Gastroesophageal sphincter (tissue), 4 donors: Measurements from ENCODE around the gene PKNOX1. TPM values are rescaled to one million over a fixed set of nuclear protein-coding genes. Genes with fewer than 3 reads are reported as not detected.
"Not testable (repeated sequence)": the region's sequence is repeated elsewhere in the genome, so short reads cannot be mapped to it uniquely, and the experiment has no call there.

Experiments
- ATAC-seq: fragments of 150-250 bp; one replicate; pipeline ENCODE4 v1.9.1; 2016; ENCODE audit warnings: mild to moderate bottlenecking, moderate library complexity
- H3K27ac ChIP-seq, 4 donors: fragments of 200-600 bp; sonication (generic) in 3 of 4; 1 replicate in 3 of 4; 2 replicates in 1 of 4; pipeline ENCODE4 v1.5.1; 2016 to 2019
- H3K27me3 ChIP-seq: fragments of 200-600 bp; sonication (generic); one replicate; pipeline ENCODE4 v1.5.1; 2019
- H3K36me3 ChIP-seq, 2 donors: fragments of 200-600 bp; sonication (generic); one replicate each; pipeline ENCODE4 v1.5.1; 2019; ENCODE audit warnings: control low read depth in 1 of 2
- H3K4me1 ChIP-seq, 3 donors: fragments of 200-600 bp; sonication (generic); 1 replicate in 2 of 3; 2 replicates in 1 of 3; pipeline ENCODE4 v1.5.1; 2016 to 2019; ENCODE audit warnings: control low read depth in 2 of 3
- H3K4me3 ChIP-seq, 2 donors: fragments of 200-600 bp; sonication (generic); one replicate each; pipeline ENCODE4 v1.5.1; 2019; ENCODE audit warnings: mild to moderate bottlenecking in 1 of 2, moderate library complexity in 1 of 2
- H3K9me3 ChIP-seq, 3 donors: fragments of 200-600 bp; sonication (generic); one replicate each; pipeline ENCODE4 v1.5.1; 2017 to 2019; ENCODE audit warnings: control low read depth in 2 of 3
- CTCF ChIP-seq, 4 experiments: fragments of 200-600 bp in 2 of 4; fragments of 450-650 bp in 2 of 4; sonication (generic) in 1 of 4; IDR thresholded peaks; one replicate each; pipeline ENCODE4 v1.5.1; 2017 to 2019; ENCODE audit warnings: antibody characterized with exemption in 4 of 4, mild to moderate bottlenecking in 2 of 4, moderate library complexity in 2 of 4
- EP300 ChIP-seq: sonication (generic); formaldehyde crosslinking; IDR thresholded peaks from one replicate; pipeline ENCODE4 v1.6.1; 2017; ENCODE audit warnings: antibody characterized with exemption, mild to moderate bottlenecking
- POLR2A ChIP-seq, 2 donors: fragments of 450-650 bp; IDR thresholded peaks; one replicate each; pipeline ENCODE4 v1.6.1; 2017; ENCODE audit warnings: antibody characterized with exemption in 2 of 2, mild to moderate bottlenecking in 2 of 2, moderate library complexity in 1 of 2
- POLR2AphosphoS5 ChIP-seq: sonication (generic); formaldehyde crosslinking; IDR thresholded peaks from one replicate; pipeline ENCODE4 v1.6.1; 2017; ENCODE audit warnings: antibody characterized with exemption
- WGBS, 2 donors: methylation state at CpG; one replicate each; pipeline ENCODE4 v1.1.5; 2018; ENCODE audit warnings: low coverage in 1 of 2; 5-methylcytosine and 5-hydroxymethylcytosine counted together
- total RNA-seq, 4 donors: library from RNA; depleted of rRNA; stranded (reverse); fragments of >200 nt; gene quantifications; one replicate each; pipeline ENCODE4 v1.1.0, GENCODE V29; 2016

PKNOX1 gene
- total RNA-seq: 10 to 100 TPM; 12.9 to 15.3 (median 15.1) TPM

DNA sequence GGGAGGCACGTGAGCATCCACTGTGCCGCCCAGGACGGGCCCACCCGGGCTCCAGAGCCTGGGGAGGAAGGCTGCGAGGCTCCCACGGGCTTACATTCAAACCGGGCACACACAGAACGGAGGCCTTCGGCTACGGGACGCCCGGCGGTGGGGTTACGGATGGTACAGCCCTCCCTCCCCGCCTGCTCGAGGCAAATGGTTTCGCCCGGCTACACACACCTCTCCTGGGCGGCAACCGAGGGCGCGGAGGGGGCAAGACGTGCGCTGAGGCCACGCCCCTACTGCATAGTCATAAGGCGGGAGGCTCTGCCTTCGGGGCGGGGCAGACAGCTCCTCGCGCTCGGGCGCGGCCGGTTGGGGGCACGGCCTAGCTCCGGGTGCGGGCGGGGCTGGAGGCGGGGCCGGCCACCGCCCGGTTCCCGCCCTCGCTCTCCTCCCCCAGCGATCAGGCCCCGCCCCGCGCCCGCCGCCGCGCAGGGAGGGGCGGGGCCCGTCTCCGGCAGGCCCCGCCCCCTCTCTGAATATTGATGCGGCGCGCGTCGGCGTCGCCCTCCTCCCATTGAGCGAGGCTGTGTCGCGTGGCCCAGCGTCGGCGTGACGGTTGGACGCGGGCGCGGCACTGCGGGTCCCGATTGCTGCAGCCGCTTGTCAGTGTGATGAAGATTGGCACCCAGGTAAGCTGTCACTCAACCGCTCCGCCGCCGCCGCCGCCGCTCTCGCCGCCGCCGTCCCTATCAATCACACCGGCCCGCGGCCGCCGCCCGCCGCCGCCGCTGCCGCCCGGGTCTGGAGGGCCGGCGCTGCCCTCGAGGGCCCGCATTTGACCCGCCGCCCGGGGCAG lies at the start of gene PKNOX1:
Gene PKNOX1, plus strand, starts transcription at position 572 of the 841 bp plus-strand sequence. CDS start 29,820 bp downstream, outside the sequence.
- H3K9me3 ChIP-seq: no peaks in the 10 kb centered on the region
- TF ChIP-seq POLR2A (IDR thresholded peaks at IDR 0.05) (peak; percentile 59 to 72), EP300 (no peak), CTCF (IDR thresholded peaks at IDR 0.05) (peak in 1 of 4 experiments; percentile 34), POLR2AphosphoS5 (peak; percentile 53)
- peak within 1 kb of the TSS; percentile 90 to 100 (median 100) for H3K27ac ChIP-seq
- WGBS, 2 donors: no CpG with 5 or more reads among the region's 106 CpGs
- no peaks in the 10 kb centered on the region for H3K27me3 ChIP-seq
- no peaks in the 10 kb centered on the region for H3K36me3 ChIP-seq
- H3K4me3 ChIP-seq: peak within 1 kb of the TSS; percentile 62 to 77
- peak; percentile 94 for ATAC-seq
- peaks cover 0 to 25% (median 9%) of the 10 kb centered on the region in 3 donors for H3K4me1 ChIP-seq

DNA sequence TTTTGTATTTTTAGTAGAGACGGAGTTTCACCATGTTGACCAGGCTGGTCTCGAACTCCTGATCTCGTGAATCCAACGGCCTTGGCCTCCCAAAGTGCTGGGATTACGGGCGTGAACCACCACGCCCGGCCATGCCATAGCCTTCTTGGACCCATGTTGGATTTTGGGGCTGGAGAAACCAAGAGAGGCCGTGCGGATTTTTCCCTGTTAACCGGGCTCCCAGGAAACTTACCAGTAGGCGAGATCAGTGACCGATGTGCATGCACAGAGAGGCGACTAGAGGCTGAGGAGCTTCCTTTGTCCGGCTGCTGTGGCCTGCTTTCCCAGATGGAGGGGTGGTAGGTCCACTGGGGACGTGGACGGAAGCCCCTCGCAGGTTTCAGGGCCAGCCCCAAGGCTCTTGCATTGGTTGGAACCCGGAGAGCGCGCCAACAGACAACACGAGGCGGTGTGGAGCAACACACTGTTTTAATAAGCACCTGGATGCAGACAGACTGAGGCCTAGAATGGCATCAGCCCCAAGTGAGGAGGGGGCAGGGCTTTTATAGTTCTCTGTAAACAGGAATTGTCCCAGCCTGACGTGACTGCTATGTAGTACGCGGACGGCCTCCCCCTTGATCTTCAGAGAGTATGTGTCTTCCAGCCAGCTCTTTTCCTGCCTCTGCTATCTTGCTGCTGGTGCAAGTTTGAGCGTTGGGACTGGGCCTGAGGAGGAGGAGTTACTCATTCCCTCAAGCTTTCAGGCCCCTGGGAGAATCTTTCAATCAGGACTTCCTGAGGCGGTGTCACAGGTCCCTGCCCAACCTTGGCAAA lies 49.0 kb upstream of the PKNOX1 start, which contains the start of gene ERVH48-1:
Gene ERVH48-1, minus strand, starts transcription at position 517 of the 813 bp plus-strand sequence. CDS start 6,624 bp downstream, outside the sequence.
- Histone ChIP-seq H3K4me1 (peaks cover 0 to 12% (median 0%) of the 10 kb centered on the region in 3 donors), H3K27me3 (no peaks in the 10 kb centered on the region), H3K4me3 (no peak within 1 kb of the TSS), H3K36me3 (no peaks in the 10 kb centered on the region), H3K9me3 (no peaks in the 10 kb centered on the region), H3K27ac (no peak within 1 kb of the TSS)
- 67 to 87% methylated on average over 6 to 9 of the region's 29 CpGs for WGBS, 2 donors
- TF ChIP-seq CTCF (IDR thresholded peaks at IDR 0.05) (no peak), EP300 (no peak), POLR2AphosphoS5 (no peak), POLR2A (IDR thresholded peaks at IDR 0.05) (no peak)
- no peak for ATAC-seq

DNA sequence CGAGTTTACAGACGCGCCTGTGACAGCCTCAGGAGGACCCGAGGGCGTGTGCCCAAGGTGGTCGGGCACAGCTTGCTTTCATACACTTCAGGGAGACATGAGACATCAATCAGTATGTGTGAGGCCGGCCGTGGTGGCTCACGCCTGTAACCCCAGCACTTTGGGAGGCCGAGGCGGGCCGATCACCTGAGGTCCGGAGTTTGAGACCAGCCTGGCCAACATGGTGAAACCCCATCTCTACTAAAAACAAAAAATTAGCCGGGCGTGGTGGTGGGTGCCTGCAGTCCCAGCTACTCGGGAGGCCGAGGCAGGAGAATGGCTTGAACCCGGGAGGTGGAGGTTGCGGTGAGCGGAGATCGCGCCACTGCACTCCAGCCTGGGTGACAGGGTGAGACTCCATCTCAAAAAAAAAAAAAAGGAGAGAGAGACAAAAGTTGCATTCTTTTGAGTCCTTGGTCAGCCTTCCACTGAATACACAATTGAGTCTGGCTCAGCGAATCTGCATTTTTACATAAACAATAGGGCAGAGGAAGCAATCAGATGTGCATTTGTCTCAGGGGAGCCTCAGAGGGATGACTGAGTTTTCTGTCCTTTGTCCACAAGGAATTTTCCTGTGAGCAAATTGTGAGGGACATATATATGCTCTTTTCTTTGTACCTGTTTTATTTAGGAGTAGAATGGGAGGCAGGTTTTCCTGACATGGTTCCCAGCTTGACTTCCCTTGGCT lies 46.7 kb upstream of the PKNOX1 start:
- not testable (repeated sequence) for H3K27me3 ChIP-seq, H3K9me3 ChIP-seq, H3K4me3 ChIP-seq, H3K36me3 ChIP-seq, ATAC-seq, H3K27ac ChIP-seq
- H3K4me1 ChIP-seq: peaks cover 0 to 12% (median 0%) of the 10 kb centered on the region in 3 donors
- WGBS, 2 donors: 88 to 91% methylated on average over 6 to 12 of the region's 23 CpGs

DNA sequence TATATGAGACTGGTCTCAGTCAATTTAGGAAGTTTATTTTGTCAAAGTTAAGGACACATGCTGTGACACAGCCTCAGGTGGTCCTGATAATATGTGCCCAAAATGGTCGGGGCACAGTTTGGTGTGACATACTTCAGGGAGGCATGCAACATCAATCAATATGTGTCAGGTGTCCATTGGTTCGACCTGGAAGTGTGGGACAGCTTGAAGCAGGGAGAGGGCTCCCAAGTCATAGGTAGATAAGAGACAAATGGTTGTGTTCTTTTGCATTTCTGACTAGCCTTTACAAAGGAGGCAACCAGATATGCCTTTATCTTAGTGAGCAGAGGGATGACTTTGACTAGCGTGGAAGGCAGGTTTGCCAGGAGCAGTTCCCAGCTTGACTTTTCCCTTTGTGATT lies 44.4 kb upstream of the PKNOX1 start:
- Histone ChIP-seq H3K4me1 (no peaks in the 10 kb centered on the region), H3K27ac (no peak overlapping the region), H3K9me3 (no peaks in the 10 kb centered on the region), H3K36me3 (no peaks in the 10 kb centered on the region), H3K27me3 (no peaks in the 10 kb centered on the region), H3K4me3 (no peak overlapping the region)
- no peak for ATAC-seq
- TF ChIP-seq CTCF (IDR thresholded peaks at IDR 0.05) (no peak), POLR2AphosphoS5 (no peak), POLR2A (IDR thresholded peaks at IDR 0.05) (no peak), EP300 (no peak)
- 66 to 77% methylated on average over 3 of the region's 3 CpGs for WGBS, 2 donors
